H4 (cell line): ENCODE results near the gene SLC25A41. TPM values are rescaled to one million over a fixed set of nuclear protein-coding genes. Genes with fewer than 3 reads are reported as not detected.

Experiments
- DNase-seq: peaks from one replicate; pipeline ENCODE4 v3.0.0-alpha.2; 2015; ENCODE audit warnings: low spot score
- total RNA-seq: library from RNA; depleted of rRNA; stranded (reverse); fragments of >200 nt; shearing (Covaris generic); gene quantifications from 2 replicates; pipeline ENCODE4 v1.2.3, GENCODE V29; 2014; rRNA removed

Gene SLC25A41
- total RNA-seq: not detected in 2 replicates

GRCh38 chr19:6433663-6434062 is at the start of gene SLC25A41:
TSS of gene SLC25A41 (minus strand) at chr19:6433763. CDS start at chr19:6433693, 70 bp downstream.
- no peak for DNase-seq

GRCh38 chr19:6483235-6483634 is 49.7 kb upstream of the SLC25A41 start:
- DNase-seq: no peak

GRCh38 chr19:6482343-6482686 is 48.8 kb upstream of the SLC25A41 start:
- no peak for DNase-seq

GRCh38 chr19:6481541-6482342 is 48.2 kb upstream of the SLC25A41 start, which contains the start of gene DENND1C:
TSS of gene DENND1C (minus strand) at chr19:6481787. CDS start at chr19:6481695, 92 bp downstream.
- no peak for DNase-seq

- no peak for DNase-seq
Observed at GRCh38 chr19:6480848-6481415, 47.4 kb upstream of the SLC25A41 start.

GRCh38 chr19:6479836-6480398 is 46.4 kb upstream of the SLC25A41 start:
- DNase-seq: no peak

GRCh38 chr19:6478815-6479214 is 45.3 kb upstream of the SLC25A41 start:
- DNase-seq: no peak

- DNase-seq: no peak
Observed at GRCh38 chr19:6476896-6477431, 43.4 kb upstream of the SLC25A41 start.

- DNase-seq: no peak
Observed at GRCh38 chr19:6476155-6476895, 42.8 kb upstream of the SLC25A41 start.

GRCh38 chr19:6475321-6476108 is 42.0 kb upstream of the SLC25A41 start:
- DNase-seq: no peak

GRCh38 chr19:6473647-6474046 is 40.1 kb upstream of the SLC25A41 start:
- DNase-seq: no peak

GRCh38 chr19:6472713-6473112 is 39.1 kb upstream of the SLC25A41 start:
- no peak for DNase-seq

GRCh38 chr19:6471076-6471475 is 37.5 kb upstream of the SLC25A41 start:
- DNase-seq: no peak

- no peak for DNase-seq
Observed at GRCh38 chr19:6470173-6470572, 36.6 kb upstream of the SLC25A41 start.

GRCh38 chr19:6467384-6467783 is 33.8 kb upstream of the SLC25A41 start:
- no peak for DNase-seq

GRCh38 chr19:6466526-6467248 is 33.1 kb upstream of the SLC25A41 start:
- no peak for DNase-seq

- no peak for DNase-seq
Observed at GRCh38 chr19:6465663-6466062, 32.1 kb upstream of the SLC25A41 start.

GRCh38 chr19:6465006-6465405 is 31.4 kb upstream of the SLC25A41 start:
- no peak for DNase-seq

GRCh38 chr19:6464070-6464873 is 30.7 kb upstream of the SLC25A41 start, which contains the start of gene CRB3:
TSS of gene CRB3 (plus strand) at chr19:6464271. CDS start at chr19:6464702, 431 bp downstream.
- DNase-seq: no peak
